GM10266 (cell line): ENCODE data around the gene OSM.

Experiments used
- DNase-seq: peaks from one replicate; pipeline ENCODE4 v3.0.0; 2012; ENCODE audit errors: extremely low spot score
- TF ChIP-seq, protein P1 (sequence below): IDR thresholded peaks from 2 replicates; pipeline ENCODE4 v1.5.1; 2012; ENCODE audit warnings: mild to moderate bottlenecking, low read depth; ENCODE audit not compliant: control insufficient read depth, insufficient read depth; ENCODE audit errors: missing control alignments

OSM gene

DNA sequence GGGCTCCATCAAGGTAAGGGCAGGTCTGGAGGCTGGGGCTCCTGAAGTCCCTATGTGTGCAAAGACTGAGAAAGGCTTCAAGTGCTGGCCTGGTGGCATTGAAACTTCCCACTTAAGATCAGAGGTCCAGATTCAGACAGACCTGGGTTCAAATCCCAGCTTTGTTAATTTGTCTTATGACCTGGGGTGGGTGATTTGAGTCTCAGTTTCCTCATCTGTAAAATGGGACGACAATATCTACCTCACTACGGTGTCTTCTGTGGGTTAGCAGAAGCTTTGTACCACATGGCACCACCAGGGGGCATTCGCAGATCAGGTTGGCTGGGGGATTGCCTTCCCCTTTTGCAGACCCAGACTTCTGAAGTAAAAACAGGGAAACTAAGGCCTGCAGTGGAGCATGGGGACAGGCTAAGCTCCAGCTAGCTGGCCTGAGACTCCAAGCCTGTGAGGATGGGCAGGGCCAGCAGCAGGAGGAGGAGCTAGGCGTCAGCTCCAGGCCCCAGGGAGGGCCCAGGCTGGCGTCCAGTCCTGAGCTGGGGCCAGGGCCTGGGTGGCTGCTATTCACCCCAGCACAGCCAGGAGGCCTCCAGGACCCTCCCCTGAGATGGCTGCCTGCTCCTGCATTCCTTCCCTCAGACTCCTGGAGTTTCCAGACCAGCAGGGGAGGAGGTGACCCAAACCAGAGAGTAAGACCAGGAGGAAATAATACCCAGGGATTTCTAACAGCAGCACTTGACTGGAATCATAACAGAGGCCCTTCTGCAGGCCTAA lies 21.2 kb upstream of the OSM start:
- TF ChIP-seq, protein P1, sequence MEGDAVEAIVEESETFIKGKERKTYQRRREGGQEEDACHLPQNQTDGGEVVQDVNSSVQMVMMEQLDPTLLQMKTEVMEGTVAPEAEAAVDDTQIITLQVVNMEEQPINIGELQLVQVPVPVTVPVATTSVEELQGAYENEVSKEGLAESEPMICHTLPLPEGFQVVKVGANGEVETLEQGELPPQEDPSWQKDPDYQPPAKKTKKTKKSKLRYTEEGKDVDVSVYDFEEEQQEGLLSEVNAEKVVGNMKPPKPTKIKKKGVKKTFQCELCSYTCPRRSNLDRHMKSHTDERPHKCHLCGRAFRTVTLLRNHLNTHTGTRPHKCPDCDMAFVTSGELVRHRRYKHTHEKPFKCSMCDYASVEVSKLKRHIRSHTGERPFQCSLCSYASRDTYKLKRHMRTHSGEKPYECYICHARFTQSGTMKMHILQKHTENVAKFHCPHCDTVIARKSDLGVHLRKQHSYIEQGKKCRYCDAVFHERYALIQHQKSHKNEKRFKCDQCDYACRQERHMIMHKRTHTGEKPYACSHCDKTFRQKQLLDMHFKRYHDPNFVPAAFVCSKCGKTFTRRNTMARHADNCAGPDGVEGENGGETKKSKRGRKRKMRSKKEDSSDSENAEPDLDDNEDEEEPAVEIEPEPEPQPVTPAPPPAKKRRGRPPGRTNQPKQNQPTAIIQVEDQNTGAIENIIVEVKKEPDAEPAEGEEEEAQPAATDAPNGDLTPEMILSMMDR, result peak; percentile 83
- peak; percentile 83 for DNase-seq

DNA sequence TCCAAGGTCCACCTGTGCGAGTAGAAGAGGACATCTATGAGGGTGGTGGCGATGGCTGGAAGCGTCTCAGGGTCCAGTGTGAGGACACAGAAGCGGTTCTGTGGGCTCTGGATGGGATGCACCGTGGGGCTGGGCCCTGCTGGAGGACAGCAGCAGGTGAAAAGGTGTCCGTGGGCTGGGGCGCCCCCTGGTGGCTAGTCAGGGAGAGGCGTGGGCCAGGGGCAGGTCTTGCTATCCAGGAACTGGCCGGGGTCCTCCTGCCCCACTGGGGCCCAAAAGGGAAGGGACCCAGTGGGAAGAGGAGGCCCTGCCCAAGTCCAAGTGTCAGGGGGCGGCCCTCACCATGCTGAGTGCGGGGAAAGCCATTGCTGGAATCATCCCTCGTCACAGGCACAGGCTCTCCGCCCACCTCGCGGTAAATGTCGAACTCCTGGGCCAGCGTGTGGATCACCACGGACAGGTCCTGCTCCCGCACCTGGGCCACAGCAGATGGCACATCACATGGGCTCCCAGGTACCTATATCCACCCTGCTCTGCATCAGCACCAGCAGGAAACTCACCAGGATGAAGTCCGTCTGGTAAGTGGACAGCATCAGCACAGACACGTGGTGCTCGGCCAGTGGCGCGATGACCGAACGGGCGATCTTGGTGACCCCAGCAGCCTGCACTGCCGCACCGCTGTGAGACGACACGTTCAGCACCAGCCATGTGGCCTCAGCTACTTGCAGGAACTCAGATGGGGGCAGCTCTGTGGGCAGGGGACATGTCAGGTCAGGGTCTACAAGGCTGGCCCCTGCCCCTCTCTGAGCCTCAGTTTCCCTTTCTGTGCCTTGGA lies 20.4 kb upstream of the OSM start:
- peak; percentile 84 for DNase-seq
- TF ChIP-seq, protein P1, result peak; percentile 88

DNA sequence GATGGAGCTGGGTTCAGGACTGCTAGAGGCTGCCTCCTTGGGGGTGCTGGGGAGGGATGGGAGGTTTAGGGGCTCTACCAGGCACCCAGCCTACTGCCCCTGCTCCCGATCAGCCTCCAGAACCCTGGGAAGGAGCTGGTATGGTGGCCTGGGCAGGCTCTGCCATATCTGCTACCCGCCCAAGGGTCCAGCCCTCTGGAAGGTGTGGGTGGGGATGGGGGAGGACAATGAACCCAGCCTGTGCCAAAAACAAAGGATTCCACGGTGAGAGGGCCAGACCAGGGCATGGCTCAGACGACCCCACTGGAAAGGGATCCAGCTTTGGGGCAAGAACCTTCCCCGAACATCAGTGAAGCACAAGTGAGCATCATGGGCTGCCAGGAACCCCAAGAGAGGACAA lies 19.7 kb upstream of the OSM start:
- TF ChIP-seq, protein P1, result no peak
- DNase-seq, result no peak

DNA sequence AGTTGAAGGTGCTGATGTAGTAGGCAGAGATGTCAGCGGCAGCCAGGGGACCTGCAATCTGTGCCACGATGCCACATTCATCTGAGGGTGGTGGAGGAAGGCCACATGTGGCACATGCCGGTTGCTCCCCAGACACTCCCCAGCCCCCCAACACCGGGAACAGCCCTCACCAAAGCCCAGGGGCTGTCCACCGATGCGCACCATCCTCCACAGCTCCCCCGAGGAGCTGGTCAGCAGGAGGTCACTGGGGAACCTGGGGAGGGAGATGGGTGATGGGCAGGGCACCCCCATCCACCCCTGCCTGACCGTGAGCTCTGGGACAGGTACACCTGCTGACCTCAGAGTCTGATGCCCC lies 19.2 kb upstream of the OSM start:
- no peak for DNase-seq
- TF ChIP-seq, protein P1, result no peak

DNA sequence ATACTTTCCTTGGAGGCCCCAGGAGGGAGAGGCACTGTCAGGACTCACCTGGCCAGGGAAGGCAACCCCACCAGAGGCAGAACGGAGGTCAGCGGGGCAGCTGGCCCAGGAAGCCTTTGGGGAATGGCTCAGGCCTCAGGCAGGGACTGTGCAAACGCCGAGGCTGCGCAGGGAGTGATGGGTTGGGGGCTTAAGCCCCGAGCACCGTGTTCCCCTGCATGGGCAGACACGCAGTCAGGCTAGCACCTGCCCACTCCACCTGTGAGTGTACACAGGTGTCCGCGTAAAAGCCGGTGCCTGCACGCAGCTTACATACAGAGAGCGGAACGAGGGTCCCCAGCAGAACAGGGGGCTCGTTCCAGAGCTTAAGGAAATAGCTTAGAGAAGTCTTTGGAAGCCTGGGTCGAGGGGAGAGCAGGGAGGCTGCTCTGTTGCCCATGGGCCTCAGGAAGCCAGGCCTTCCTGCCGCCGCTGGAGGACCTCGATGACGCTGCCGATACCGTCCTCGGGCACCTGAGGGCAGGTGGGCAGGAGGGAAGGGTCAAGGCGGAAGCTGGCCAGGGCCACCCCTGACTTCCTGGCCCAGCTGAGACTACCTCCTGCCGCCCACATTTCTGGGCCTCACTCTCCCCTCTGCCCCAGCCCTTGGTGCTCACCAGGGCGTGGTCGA lies 18.7 kb upstream of the OSM start:
- DNase-seq, result no peak

DNA sequence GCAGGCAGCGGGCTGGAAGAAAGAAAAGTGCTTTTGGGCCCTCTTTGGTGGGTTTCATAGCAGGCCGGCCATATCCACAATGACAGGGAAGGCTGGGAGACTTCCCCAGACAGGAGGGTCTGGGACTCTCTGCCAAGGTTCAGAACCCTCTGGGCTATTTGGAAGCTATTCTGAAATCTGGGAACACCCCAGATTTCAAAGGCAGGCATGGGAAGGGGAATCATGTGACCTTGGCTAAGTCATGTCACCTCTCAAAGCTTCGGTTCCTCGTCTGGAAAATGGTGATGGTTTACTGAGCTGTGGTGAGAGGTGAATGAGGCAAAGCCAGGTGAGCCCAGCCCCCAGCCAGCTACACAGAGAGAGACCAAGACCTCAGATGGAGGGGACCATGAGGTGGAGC lies 18.0 kb upstream of the OSM start:
- TF ChIP-seq, protein P1, result no peak
- no peak for DNase-seq

More for the DNA sequence above, 18.7 kb upstream of the OSM start:
- TF ChIP-seq, protein P1, result no peak
